OCI-LY3 (cell line): ENCODE results near the gene CETP.

Source experiments
- EZH2phosphoT487 ChIP-seq: fragments of 200-600 bp; shearing (Covaris generic); IDR thresholded peaks from 2 replicates; pipeline ENCODE4 v1.6.1; 2018; ENCODE audit warnings: antibody characterized with exemption, mixed run types, low read depth
- TF ChIP-seq, protein P1 (sequence below): fragments of 200-600, 300-600 bp; sonication (generic); IDR thresholded peaks from 2 replicates; pipeline ENCODE4 v1.5.1; 2014; ENCODE audit warnings: antibody characterized with exemption, low read length, low read depth

DNA sequence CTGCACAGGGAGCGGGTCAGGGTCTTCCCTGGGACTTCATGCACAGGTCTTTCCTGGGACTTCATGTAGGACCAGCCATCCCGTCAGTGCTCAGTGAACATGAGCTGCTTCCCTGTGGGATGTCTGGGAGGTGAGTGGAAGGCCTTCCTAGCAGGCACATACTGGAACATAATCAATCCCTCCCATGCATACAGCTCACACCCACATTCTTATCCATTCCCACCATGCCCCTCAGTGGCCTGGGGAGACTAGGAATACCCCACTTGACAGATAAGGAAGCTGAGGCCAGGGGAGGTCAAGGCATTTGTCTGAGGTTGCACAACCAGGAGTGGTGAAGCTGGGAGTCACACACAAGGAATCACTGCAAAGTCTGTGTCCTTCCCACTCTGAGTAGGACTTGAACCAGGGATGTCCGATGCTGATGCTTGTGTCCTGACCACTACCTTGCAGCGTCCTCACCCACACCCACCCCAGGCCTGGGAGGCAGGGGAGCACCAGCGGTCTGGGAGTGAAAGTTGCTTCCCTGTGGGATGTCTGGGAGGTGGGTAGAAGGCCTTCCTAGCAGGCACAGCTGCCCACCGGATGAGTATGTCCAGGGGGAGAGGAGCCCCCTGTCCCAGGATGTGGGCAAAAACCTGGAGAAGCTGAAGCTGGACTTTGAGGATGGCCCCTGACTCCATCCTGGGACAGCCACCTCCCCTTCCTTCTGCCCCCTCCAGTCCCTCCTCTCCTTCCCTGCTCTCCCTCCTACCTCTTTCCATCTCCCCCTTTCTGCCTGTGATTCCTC is 26.6 kb downstream of the CETP start:
- TF ChIP-seq, protein P1, sequence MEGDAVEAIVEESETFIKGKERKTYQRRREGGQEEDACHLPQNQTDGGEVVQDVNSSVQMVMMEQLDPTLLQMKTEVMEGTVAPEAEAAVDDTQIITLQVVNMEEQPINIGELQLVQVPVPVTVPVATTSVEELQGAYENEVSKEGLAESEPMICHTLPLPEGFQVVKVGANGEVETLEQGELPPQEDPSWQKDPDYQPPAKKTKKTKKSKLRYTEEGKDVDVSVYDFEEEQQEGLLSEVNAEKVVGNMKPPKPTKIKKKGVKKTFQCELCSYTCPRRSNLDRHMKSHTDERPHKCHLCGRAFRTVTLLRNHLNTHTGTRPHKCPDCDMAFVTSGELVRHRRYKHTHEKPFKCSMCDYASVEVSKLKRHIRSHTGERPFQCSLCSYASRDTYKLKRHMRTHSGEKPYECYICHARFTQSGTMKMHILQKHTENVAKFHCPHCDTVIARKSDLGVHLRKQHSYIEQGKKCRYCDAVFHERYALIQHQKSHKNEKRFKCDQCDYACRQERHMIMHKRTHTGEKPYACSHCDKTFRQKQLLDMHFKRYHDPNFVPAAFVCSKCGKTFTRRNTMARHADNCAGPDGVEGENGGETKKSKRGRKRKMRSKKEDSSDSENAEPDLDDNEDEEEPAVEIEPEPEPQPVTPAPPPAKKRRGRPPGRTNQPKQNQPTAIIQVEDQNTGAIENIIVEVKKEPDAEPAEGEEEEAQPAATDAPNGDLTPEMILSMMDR = no peak
- no peak for TF ChIP-seq EZH2phosphoT487
